Liver (tissue), 9 donors: ENCODE data around the gene AMPD3. TPM values are rescaled to one million over a fixed set of nuclear protein-coding genes. Genes with fewer than 3 reads are reported as not detected.

ENCODE experiments used
- DNase-seq: peaks from one replicate; pipeline ENCODE4 v3.0.0-alpha.2; 2017; ENCODE audit warnings: low spot score
- H3K27ac ChIP-seq, 2 donors: one replicate each; pipeline ENCODE4 v1.7.0; 2013; ENCODE audit warnings: inconsistent platforms in 2 of 2, low read length in 2 of 2, control low read depth in 1 of 2, low read depth in 1 of 2, mild to moderate bottlenecking in 1 of 2
- H3K27me3 ChIP-seq, 4 donors: one replicate each; pipeline versions ENCODE4 v1.6.1 to v1.7.0; 2013; ENCODE audit warnings: low read length in 3 of 4, inconsistent platforms in 1 of 4, mild to moderate bottlenecking in 1 of 4, moderate library complexity in 1 of 4; ENCODE audit not compliant: control insufficient read depth in 4 of 4, insufficient read depth in 4 of 4
- H3K36me3 ChIP-seq, 4 donors: one replicate each; pipeline versions ENCODE4 v1.6.1 to v1.7.0; 2013; ENCODE audit warnings: low read length in 3 of 4, mild to moderate bottlenecking in 3 of 4, low read depth in 1 of 4, moderate library complexity in 1 of 4; ENCODE audit not compliant: control insufficient read depth in 4 of 4, insufficient read depth in 3 of 4
- H3K4me1 ChIP-seq, 4 donors: one replicate each; pipeline versions ENCODE4 v1.6.1 to v1.7.0; 2013; ENCODE audit warnings: low read length in 3 of 4, mild to moderate bottlenecking in 3 of 4, moderate library complexity in 1 of 4; ENCODE audit not compliant: control insufficient read depth in 4 of 4, insufficient read depth in 4 of 4
- H3K4me3 ChIP-seq, 3 donors: one replicate each; pipeline versions ENCODE4 v1.6.1 to v1.7.0; 2013; ENCODE audit warnings: low read length in 3 of 3, control low read depth in 1 of 3, low read depth in 1 of 3, mild to moderate bottlenecking in 1 of 3
- H3K9ac ChIP-seq, 2 donors: one replicate each; pipeline ENCODE4 v1.7.0; 2013; ENCODE audit warnings: low read length in 2 of 2, mild to moderate bottlenecking in 2 of 2, moderate library complexity in 2 of 2, control low read depth in 1 of 2, low read depth in 1 of 2
- H3K9me3 ChIP-seq, 4 donors: one replicate each; pipeline versions ENCODE4 v1.6.1 to v1.7.0; 2013; ENCODE audit warnings: low read length in 3 of 4; ENCODE audit not compliant: control insufficient read depth in 4 of 4
- ATF3 ChIP-seq: IDR thresholded peaks from 2 replicates; pipeline ENCODE4 v1.6.1; 2016; ENCODE audit warnings: antibody characterized with exemption
- CTCF ChIP-seq: fragments of 150-350 bp; IDR thresholded peaks from 2 replicates; pipeline ENCODE4 v1.5.1; 2017; ENCODE audit warnings: improper control_type of control experiment, low read depth, low read length; ENCODE audit not compliant: missing input control
- EGR1 ChIP-seq, 2 donors: IDR thresholded peaks; 2 replicates each; pipeline ENCODE4 v1.6.1; 2016 to 2018; ENCODE audit warnings: antibody characterized with exemption in 2 of 2, low read depth in 2 of 2
- FOXA1 ChIP-seq: IDR thresholded peaks from 2 replicates; pipeline ENCODE4 v1.6.1; 2016; ENCODE audit warnings: antibody characterized with exemption
- FOXA2 ChIP-seq: IDR thresholded peaks from 2 replicates; pipeline ENCODE4 v1.6.1; 2016; ENCODE audit warnings: antibody characterized with exemption
- GABPA ChIP-seq, 2 donors: IDR thresholded peaks in 1 of 2; conservative IDR thresholded peaks in 1 of 2; 2 replicates each; pipeline ENCODE4 v1.6.1; 2016; ENCODE audit warnings: antibody characterized with exemption in 2 of 2, mild to moderate bottlenecking in 1 of 2, moderate library complexity in 1 of 2
- HNF4A ChIP-seq, 2 donors: conservative IDR thresholded peaks; 2 replicates each; pipeline ENCODE4 v1.6.1; 2016; ENCODE audit warnings: antibody characterized with exemption in 2 of 2, mild to moderate bottlenecking in 2 of 2
- HNF4G ChIP-seq: IDR thresholded peaks from 2 replicates; pipeline ENCODE4 v1.6.1; 2016; ENCODE audit warnings: antibody characterized with exemption
- JUND ChIP-seq, 2 donors: IDR thresholded peaks; 2 replicates each; pipeline ENCODE4 v1.6.1; 2016; ENCODE audit warnings: antibody characterized with exemption in 2 of 2
- MAX ChIP-seq: IDR thresholded peaks from 2 replicates; pipeline ENCODE4 v1.6.1; 2016; ENCODE audit warnings: antibody characterized with exemption
- NR2F2 ChIP-seq: IDR thresholded peaks from 2 replicates; pipeline ENCODE4 v1.6.1; 2016; ENCODE audit warnings: antibody characterized with exemption
- RAD21 ChIP-seq, 2 donors: IDR thresholded peaks; 2 replicates each; pipeline ENCODE4 v1.6.1; 2016; ENCODE audit warnings: antibody characterized with exemption in 2 of 2, mild to moderate bottlenecking in 2 of 2
- REST ChIP-seq: IDR thresholded peaks from 2 replicates; pipeline ENCODE4 v1.6.1; 2016; ENCODE audit warnings: antibody characterized with exemption, mild to moderate bottlenecking
- RXRA ChIP-seq, 2 donors: IDR thresholded peaks; 2 replicates each; pipeline ENCODE4 v1.6.1; 2017 to 2018; ENCODE audit warnings: antibody characterized with exemption in 2 of 2, mild to moderate bottlenecking in 1 of 2
- SP1 ChIP-seq: IDR thresholded peaks from 2 replicates; pipeline ENCODE4 v1.6.1; 2018; ENCODE audit warnings: antibody characterized with exemption, mild to moderate bottlenecking
- TAF1 ChIP-seq: conservative IDR thresholded peaks from 2 replicates; pipeline ENCODE4 v1.6.1; 2016; ENCODE audit warnings: antibody characterized with exemption, mild to moderate bottlenecking
- YY1 ChIP-seq: IDR thresholded peaks from 2 replicates; pipeline ENCODE4 v1.6.1; 2016; ENCODE audit warnings: antibody characterized with exemption, mild to moderate bottlenecking
- ZBTB33 ChIP-seq: IDR thresholded peaks from 2 replicates; pipeline ENCODE4 v1.6.1; 2016; ENCODE audit warnings: antibody characterized with exemption
- WGBS: extraction: QIAGEN DNeasy Blood & Tissue Kit; methylation state at CpG from one replicate; pipeline ENCODE4 v1.1.7; 2013; 5-methylcytosine and 5-hydroxymethylcytosine counted together
- polyA plus RNA-seq, 2 donors: library from polyadenylated mRNA; stranded (reverse) in 1 of 2; unstranded in 1 of 2; fragments of 200-250 nt in 1 of 2; fragments of >200 nt in 1 of 2; fragmentation: Nextera tagmentation in 1 of 2; extraction: Ambion mirVana in 1 of 2; gene quantifications; one replicate each; pipeline versions ENCODE4 v1.2.1 to v1.2.3, GENCODE V29; 2013 to 2015
- total RNA-seq, 2 donors: library from RNA; depleted of rRNA; stranded (reverse); fragments of >200 nt; gene quantifications; one replicate each; pipeline ENCODE4 v1.2.3, GENCODE V29; 2014
- donor health status: healthy.
- donor health status: healthy.
- donor health status: healthy.
- donor health status: healthy.
- donor health status: healthy.

AMPD3 gene
- total and polyA plus RNA-seq, 4 donors, result 0.40 to 7.4 (median 1.1) TPM

- no peak overlapping the region for H3K27ac ChIP-seq
- TF ChIP-seq YY1, result no peak
- TF ChIP-seq ATF3, result no peak
- no peak for TF ChIP-seq GABPA (IDR thresholded peaks at IDR 0.05 in 1 of 2, conservative IDR thresholded peaks at IDR 0.05 in 1 of 2)
- no peak for TF ChIP-seq TAF1
- no peak for TF ChIP-seq HNF4A (conservative IDR thresholded peaks at IDR 0.05)
- TF ChIP-seq RXRA (IDR thresholded peaks at IDR 0.05), result no peak
- TF ChIP-seq ZBTB33, result no peak
- TF ChIP-seq JUND (IDR thresholded peaks at IDR 0.05), result no peak
- TF ChIP-seq NR2F2, result no peak
- no peak for TF ChIP-seq FOXA2
- no peak for TF ChIP-seq FOXA1
- H3K4me3 ChIP-seq, result no peak overlapping the region
- no peak for DNase-seq
- H3K36me3 ChIP-seq, result peaks cover 0 to 26% (median 7%) of the 10 kb centered on the region in 4 donors
- WGBS, result 98% methylated on average over 2 of the region's 2 CpGs
- H3K9ac ChIP-seq, result no peak overlapping the region
- no peaks in the 10 kb centered on the region for H3K27me3 ChIP-seq
- H3K4me1 ChIP-seq, result peaks cover 0 to 1% (median 0%) of the 10 kb centered on the region in 4 donors
- H3K9me3 ChIP-seq, result no peaks in the 10 kb centered on the region
Measured at GRCh38 chr11:10518891-10519290, 63.8 kb downstream of the AMPD3 start.

- DNase-seq, result no peak
- Histone ChIP-seq H3K36me3 (peaks cover 0 to 28% (median 9%) of the 10 kb centered on the region in 4 donors), H3K4me1 (no peaks in the 10 kb centered on the region), H3K27me3 (no peaks in the 10 kb centered on the region), H3K27ac (no peak overlapping the region), H3K9me3 (no peaks in the 10 kb centered on the region), H3K4me3 (no peak overlapping the region), H3K9ac (no peak overlapping the region)
- TF ChIP-seq HNF4G, result no peak
- no peak for TF ChIP-seq ZBTB33
- no peak for TF ChIP-seq FOXA2
- TF ChIP-seq TAF1, result no peak
- no peak for TF ChIP-seq SP1
- no peak for TF ChIP-seq NR2F2
- TF ChIP-seq MAX, result no peak
- no peak for TF ChIP-seq HNF4A (conservative IDR thresholded peaks at IDR 0.05)
- TF ChIP-seq FOXA1, result no peak
- TF ChIP-seq YY1, result no peak
- no peak for TF ChIP-seq RXRA (IDR thresholded peaks at IDR 0.05)
- no peak for TF ChIP-seq GABPA (IDR thresholded peaks at IDR 0.05 in 1 of 2, conservative IDR thresholded peaks at IDR 0.05 in 1 of 2)
- TF ChIP-seq REST, result no peak
- no peak for TF ChIP-seq EGR1 (IDR thresholded peaks at IDR 0.05; ENCODE audit: low read depth in 2 of 2)
- no peak for TF ChIP-seq ATF3
- no peak for TF ChIP-seq RAD21 (IDR thresholded peaks at IDR 0.05)
- no peak for TF ChIP-seq JUND (IDR thresholded peaks at IDR 0.05)
- TF ChIP-seq CTCF, result no peak
- 96% methylated on average over 2 of the region's 2 CpGs for WGBS
Measured at GRCh38 chr11:10519630-10520029, 64.6 kb downstream of the AMPD3 start.
